ENCODE data around the gene PLB1.

- TF ChIP-seq REST (IDR thresholded peaks at IDR 0.05; ENCODE audit: borderline replicate concordance) (no peak), CTCF (IDR thresholded peaks at IDR 0.05; ENCODE audit: poor library complexity, severe bottlenecking) (peak; percentile 86)
These were observed 98.7 kb downstream of the PLB1 start for GRCh38 chr2:28594332-28595108.

All from neural cell (in vitro differentiated cells).